AG20443 (cell line): ENCODE measurements around the gene GPN2.

ENCODE experiments used
- DNase-seq: peaks from one replicate; pipeline ENCODE4 v3.0.0; 2012; ENCODE audit warnings: low spot score, mixed read lengths

GPN2 gene

DNA sequence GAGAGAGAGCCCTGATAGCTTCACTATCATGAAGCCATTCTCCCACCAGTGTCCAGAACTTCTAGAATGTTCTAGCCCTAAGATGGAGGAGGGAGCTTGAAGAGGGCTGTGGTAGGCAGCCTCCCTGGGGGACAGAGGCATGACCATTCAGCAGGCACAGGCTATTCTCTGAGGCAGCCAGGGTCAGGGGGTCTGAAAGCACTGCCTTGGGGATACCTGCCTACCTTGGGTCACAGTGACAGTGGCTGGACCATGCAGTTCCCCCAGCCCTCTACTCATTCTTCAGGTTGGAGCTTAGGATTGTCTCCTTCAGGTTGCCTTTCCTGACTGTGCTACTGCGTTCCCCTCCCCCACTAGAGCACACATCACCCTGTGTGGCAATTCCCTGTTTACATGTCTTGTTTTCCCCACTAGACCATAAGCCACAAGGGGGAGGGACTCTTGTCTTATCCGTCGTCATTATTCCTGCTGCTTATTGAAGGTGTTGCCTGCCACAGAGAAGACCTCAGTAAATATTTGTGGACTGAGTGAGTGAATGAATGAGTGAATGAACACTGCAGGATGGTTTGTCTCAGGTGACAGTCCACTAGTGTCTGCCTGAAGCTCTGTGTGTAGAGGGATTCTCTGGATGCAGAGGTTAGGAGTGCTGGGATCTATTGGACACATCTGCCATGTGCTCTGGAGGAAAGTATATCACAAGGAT, 58.4 kb downstream of the GPN2 start:
- DNase-seq: no peak

DNA sequence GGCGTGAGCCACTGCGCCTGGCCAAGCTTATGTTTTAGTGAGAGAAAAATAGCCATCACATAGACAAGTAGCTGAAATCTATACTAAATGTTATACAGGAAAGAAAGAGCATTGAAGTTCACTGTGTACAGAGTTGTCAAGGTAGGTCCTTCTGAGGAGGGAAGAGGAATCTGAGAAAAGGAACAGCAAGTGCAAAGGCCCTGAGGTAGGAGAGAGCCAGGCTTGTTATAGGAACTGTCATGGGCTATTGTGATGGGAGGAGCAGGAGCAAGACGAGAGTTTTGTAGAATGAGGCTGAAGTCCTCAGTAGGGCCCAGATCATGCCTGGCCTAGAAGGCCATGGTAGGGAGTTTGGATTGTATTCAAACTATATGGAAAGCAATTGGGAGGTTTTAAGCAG, 59.0 kb downstream of the GPN2 start:
- DNase-seq: no peak

DNA sequence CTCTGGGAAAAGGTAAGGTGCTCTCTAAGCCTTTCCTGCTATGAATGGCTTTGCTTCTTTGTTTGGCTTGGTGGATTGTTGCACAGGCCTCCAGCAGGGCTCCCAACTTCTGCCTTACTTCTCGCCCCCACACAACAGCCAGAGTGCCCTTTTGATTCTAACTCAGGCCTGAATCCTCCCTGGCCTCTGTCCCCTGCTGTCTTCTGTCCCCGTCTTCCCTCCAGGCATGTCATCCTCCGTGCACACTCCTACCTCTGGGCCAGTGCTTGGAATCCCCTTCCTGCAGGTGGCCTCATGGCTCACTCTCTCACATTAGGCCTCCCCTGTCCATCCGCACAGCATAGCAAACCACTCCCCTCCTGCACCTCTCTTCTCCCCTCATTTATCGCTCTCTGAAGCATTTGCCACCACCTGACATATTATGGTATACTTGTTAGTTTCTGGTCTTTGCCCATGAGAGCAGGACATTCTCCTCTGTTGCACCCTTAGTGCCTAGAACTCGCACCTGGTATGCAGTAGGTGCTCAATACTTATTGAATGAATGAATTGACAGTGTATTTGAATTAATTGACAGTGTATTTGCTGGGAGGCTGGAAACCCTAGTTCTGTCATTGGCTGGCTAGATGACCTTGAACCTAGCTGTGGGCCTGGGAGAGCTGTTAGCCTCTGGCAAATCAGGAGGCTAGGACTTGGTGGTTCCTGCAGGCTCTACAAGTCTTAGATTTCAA, 60.7 kb downstream of the GPN2 start:
- no peak for DNase-seq

DNA sequence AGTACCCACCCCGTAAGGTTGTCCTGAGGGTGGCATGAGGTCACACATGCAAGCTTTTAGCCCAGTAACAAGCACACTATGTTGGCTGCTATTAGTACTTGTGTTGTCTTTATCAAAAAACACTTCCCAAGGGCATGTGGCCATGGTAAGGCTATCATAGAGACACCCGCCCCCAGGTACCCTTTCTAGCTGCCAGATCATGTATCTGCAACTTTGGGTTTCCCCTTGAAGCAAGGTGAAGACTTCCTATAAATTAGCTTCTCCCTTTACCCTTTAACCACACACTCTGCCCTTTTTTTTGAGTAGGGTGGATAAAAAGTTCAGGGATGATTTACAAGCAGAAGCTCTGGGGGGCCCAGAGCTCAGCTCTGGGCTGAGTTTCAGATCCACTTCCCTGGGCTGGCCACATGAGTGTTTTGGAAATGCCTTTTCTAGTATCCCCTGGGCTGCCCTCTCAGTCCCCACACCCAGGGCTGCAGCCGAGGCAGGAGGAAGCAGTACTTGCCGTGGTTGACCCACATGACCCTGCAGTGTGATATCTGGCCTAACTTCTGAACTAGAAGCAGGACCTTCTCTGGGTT, 61.6 kb downstream of the GPN2 start:
- DNase-seq: no peak

DNA sequence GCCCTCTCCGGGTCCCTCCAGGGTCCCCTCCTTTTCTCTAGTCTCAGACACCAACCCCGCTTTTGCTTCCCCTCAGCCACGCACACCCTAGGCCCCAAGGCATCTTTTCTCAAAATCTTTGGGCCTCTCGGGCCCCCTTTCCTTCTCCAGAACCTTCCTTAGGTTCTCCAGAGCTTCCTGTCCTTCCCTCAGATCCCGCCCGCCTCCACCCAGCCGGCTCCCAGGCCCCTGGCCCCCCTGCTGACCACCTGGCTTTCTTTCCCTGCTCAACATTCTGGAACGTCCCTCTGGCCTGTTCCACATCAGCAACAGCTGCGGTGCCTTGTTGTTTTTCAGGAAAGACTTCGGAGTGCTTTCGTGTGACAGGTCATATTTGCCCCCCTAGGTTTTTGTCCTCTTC, 62.4 kb downstream of the GPN2 start:
- no peak for DNase-seq

DNA sequence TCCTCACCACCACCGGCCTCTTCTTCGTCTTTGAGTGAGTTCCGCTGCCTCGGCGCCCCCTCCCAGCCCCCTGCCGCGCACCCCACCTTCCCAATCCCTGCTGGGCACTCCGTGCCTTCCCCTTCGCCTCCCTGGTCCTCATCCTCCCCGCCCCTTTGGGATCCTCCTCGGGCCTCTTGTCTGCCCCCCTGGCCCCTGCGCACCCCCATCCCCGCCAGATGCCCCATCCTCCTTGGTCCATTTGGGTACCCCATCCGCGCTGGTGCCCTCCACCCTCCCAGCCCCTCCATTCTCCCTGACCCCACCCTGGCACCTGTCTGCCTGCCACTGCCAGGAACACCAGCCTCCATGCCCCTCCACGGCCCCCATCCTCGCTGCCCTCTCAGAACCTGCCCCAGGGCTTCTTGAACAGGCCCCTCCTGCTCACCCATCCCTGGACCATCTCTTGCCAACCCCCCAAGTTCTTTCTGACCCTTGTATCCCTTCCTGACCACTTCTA, 62.9 kb downstream of the GPN2 start:
- DNase-seq: no peak

DNA sequence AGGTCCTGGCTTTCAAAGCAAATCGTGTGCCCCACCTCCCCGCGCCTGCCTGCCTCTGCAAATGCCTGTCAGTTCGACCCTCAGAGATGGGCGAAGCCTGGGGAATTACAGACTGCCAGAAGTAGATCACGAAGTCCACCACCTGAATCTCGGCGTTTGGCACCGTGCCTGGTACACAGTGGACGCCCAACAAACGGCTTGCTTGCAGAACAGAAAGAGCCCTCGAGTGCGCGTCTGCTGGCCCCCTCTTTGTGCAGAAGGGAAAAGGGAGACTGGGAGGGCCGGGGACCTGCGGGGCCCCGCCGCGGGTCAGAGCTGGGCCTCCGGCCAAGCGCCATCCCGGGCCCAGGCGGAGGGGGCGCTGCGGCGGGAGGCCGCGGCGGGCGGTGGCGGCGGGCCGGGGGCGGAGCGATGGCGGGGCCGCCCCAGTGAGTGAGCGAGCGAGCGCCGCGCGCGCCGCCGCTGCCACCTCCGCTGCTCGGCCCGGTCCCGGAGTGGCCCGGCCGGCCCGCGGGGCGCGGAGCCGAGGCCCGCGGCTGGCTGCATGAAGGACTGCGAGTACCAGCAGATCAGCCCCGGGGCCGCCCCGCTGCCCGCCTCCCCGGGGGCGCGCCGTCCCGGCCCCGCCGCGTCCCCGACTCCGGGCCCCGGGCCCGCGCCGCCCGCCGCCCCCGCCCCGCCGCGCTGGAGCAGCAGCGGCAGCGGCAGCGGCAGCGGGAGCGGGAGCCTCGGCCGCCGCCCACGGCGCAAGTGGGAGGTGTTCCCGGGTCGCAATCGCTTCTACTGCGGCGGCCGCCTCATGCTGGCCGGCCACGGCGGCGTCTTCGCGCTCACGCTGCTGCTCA, 63.6 kb downstream of the GPN2 start, which contains the start of gene ZDHHC18:
Gene ZDHHC18 (plus strand): TSS at position 428 of the 845 bp plus-strand sequence. CDS start 117 bp downstream, at position 545.
- DNase-seq: peak; percentile 97
